GM21576 (cell line): ENCODE results near the gene MZB1.

Experiments used
- ATAC-seq: cut with Tn5 transposase; IDR thresholded peaks from one replicate; pipeline ENCODE4 v1.9.1; 2021; ENCODE audit warnings: mild to moderate bottlenecking, moderate library complexity; ENCODE audit not compliant: unreplicated experiment

Gene MZB1

GRCh38 chr5:139340051-139340450 is 49.7 kb downstream of the MZB1 start:
- ATAC-seq = no peak
